GM23338 (cell line): ENCODE measurements around the gene TGDS. TPM values are rescaled to one million over a fixed set of nuclear protein-coding genes. Genes with fewer than 3 reads are reported as not detected.

Experiments used
- ATAC-seq: fragments of 200-7000 bp; cut with Tn5 transposase; 3 replicates; pipeline ENCODE4 v1.9.1; 2020
- DNase-seq: peaks from one replicate; pipeline ENCODE4 v3.0.0-alpha.2; 2015; ENCODE audit warnings: low spot score
- H2AFZ ChIP-seq: fragments of 200-600 bp; sonication (generic); 2 replicates; pipeline ENCODE4 v1.8.0; 2016; ENCODE audit warnings: antibody characterized with exemption, mild to moderate bottlenecking, moderate library complexity
- H3F3A ChIP-seq: fragments of 200-600 bp; sonication (generic); replicated peaks from 2 replicates; pipeline ENCODE4 v1.8.0; 2017; ENCODE audit warnings: antibody characterized with exemption, mixed run types, low read depth
- H3K27ac ChIP-seq: fragments of 200-600 bp; sonication (generic); 2 replicates; pipeline ENCODE4 v1.6.1; 2016; ENCODE audit warnings: low read depth
- H3K27me3 ChIP-seq: fragments of 200-600 bp; sonication (generic); 2 replicates; pipeline ENCODE4 v1.8.0; 2016; ENCODE audit warnings: mild to moderate bottlenecking, mixed run types, moderate library complexity; ENCODE audit not compliant: insufficient read depth
- H3K36me3 ChIP-seq: fragments of 200-600 bp; sonication (generic); 2 replicates; pipeline ENCODE4 v1.8.0; 2016; ENCODE audit warnings: mild to moderate bottlenecking; ENCODE audit not compliant: insufficient read depth
- H3K4me1 ChIP-seq: fragments of 200-600 bp; sonication (generic); 2 replicates; pipeline ENCODE4 v1.8.0; 2016; ENCODE audit warnings: mild to moderate bottlenecking, moderate library complexity; ENCODE audit not compliant: insufficient read depth
- H3K4me2 ChIP-seq: fragments of 200-600 bp; sonication (generic); 2 replicates; pipeline ENCODE4 v1.7.1; 2017; ENCODE audit warnings: mixed run types
- H3K4me3 ChIP-seq: fragments of 200-600 bp; sonication (generic); 2 replicates; pipeline ENCODE4 v1.6.1; 2016; ENCODE audit warnings: mixed run types
- H3K79me2 ChIP-seq: fragments of 200-600 bp; sonication (generic); replicated peaks from 2 replicates; pipeline ENCODE4 v1.8.0; 2017; ENCODE audit warnings: mild to moderate bottlenecking; ENCODE audit not compliant: insufficient read depth
- H3K9me2 ChIP-seq: fragments of 200-600 bp; sonication (generic); 2 replicates; pipeline ENCODE4 v1.8.0; 2017; ENCODE audit not compliant: insufficient read depth
- H4K20me1 ChIP-seq: fragments of 200-600 bp; sonication (generic); replicated peaks from 2 replicates; pipeline ENCODE4 v1.8.0; 2017; ENCODE audit warnings: mild to moderate bottlenecking; ENCODE audit not compliant: insufficient read depth
- H3K27ac Mint-ChIP-seq: 2 replicates; pipeline ENCODE4 v1.8.0; 2020; ENCODE audit warnings: inconsistent platforms, mild to moderate bottlenecking, moderate library complexity, mixed read lengths
- H3K27me3 Mint-ChIP-seq: 3 replicates; pipeline ENCODE4 v1.8.0; 2022; ENCODE audit warnings: low read depth, mild to moderate bottlenecking, moderate library complexity, mixed read lengths, inconsistent platforms; ENCODE audit not compliant: insufficient read depth, poor library complexity
- H3K36me3 Mint-ChIP-seq: 3 replicates; pipeline ENCODE4 v1.8.0; 2021; ENCODE audit warnings: low read depth, mild to moderate bottlenecking, inconsistent platforms, moderate library complexity, mixed read lengths
- H3K4me1 Mint-ChIP-seq: 3 replicates; pipeline ENCODE4 v1.8.0; 2020; ENCODE audit warnings: mild to moderate bottlenecking, inconsistent platforms, mixed read lengths
- H3K4me3 Mint-ChIP-seq: 3 replicates; pipeline ENCODE4 v1.8.0; 2021; ENCODE audit warnings: moderate library complexity, mild to moderate bottlenecking, inconsistent platforms, mixed read lengths
- H3K9me3 Mint-ChIP-seq: 3 replicates; pipeline ENCODE4 v1.8.0; 2020; ENCODE audit warnings: moderate library complexity, mild to moderate bottlenecking, inconsistent platforms, mixed read lengths
- CREB1 ChIP-seq: fragments of 250-450 bp; sonication (Bioruptor Pico); IDR thresholded peaks from 2 replicates; pipeline ENCODE4 v1.5.0; 2020; ENCODE audit warnings: low read depth, mild to moderate bottlenecking, moderate library complexity
- CTCF ChIP-seq, 2 experiments: fragments of 200-600 bp in 1 of 2; sonication (generic) in 1 of 2; conservative IDR thresholded peaks; 2 replicates each; pipeline versions ENCODE4 v1.5.1 to v1.6.1; 2016 to 2017; ENCODE audit warnings: antibody characterized with exemption in 2 of 2, low read depth in 2 of 2, mild to moderate bottlenecking in 2 of 2, moderate library complexity in 1 of 2
- ETS1 ChIP-seq: IDR thresholded peaks from 2 replicates; pipeline ENCODE4 v1.6.1; 2016; ENCODE audit warnings: antibody characterized with exemption
- EZH2 ChIP-seq: fragments of 200-600 bp; sonication (generic); IDR thresholded peaks from one replicate; pipeline ENCODE4 v1.8.0; 2017; ENCODE audit warnings: antibody characterized with exemption, mild to moderate bottlenecking, low read depth; ENCODE audit not compliant: unreplicated experiment
- EZH2phosphoT487 ChIP-seq: fragments of 200-600 bp; sonication (generic); IDR thresholded peaks from one replicate; pipeline ENCODE4 v1.8.1; 2018; ENCODE audit warnings: antibody characterized with exemption; ENCODE audit not compliant: unreplicated experiment
- JUNB ChIP-seq: IDR thresholded peaks from one replicate; pipeline ENCODE4 v1.6.1; 2016; ENCODE audit warnings: antibody characterized with exemption; ENCODE audit not compliant: unreplicated experiment
- NANOG ChIP-seq: IDR thresholded peaks from 2 replicates; pipeline ENCODE4 v1.6.1; 2016; ENCODE audit warnings: antibody characterized with exemption, borderline replicate concordance
- POLR2AphosphoS5 ChIP-seq: IDR thresholded peaks from 2 replicates; pipeline ENCODE4 v1.6.1; 2016; ENCODE audit warnings: antibody characterized with exemption, low read depth
- STAT1 ChIP-seq: IDR thresholded peaks from one replicate; pipeline ENCODE4 v1.6.1; 2016; ENCODE audit warnings: antibody characterized with exemption; ENCODE audit not compliant: unreplicated experiment
- ZNF114 ChIP-seq: fragments of 250-450 bp; sonication (Bioruptor Pico); IDR thresholded peaks from 2 replicates; pipeline ENCODE4 v1.5.0; 2020; ENCODE audit warnings: mild to moderate bottlenecking, moderate library complexity
- ZNF331 ChIP-seq: fragments of 250-450 bp; sonication (Bioruptor Pico); IDR thresholded peaks from 2 replicates; pipeline ENCODE4 v1.5.0; 2020; ENCODE audit warnings: low read depth, mild to moderate bottlenecking, moderate library complexity
- long read RNA-seq: library from polyadenylated mRNA; unstranded; transcript quantifications from one replicate; pipeline ENCODE4 v2.0.0, GENCODE V29; 2020; ENCODE audit not compliant: unreplicated experiment
- polyA plus RNA-seq: library from polyadenylated mRNA; unstranded; fragments of >200 nt; fragmentation: Nextera tagmentation; extraction: Ambion mirVana; gene quantifications from 2 replicates; pipeline ENCODE4 v1.2.1, GENCODE V29; 2016
- total RNA-seq: library from RNA; depleted of rRNA; stranded (reverse); fragments of >200 nt; shearing (Covaris generic); gene quantifications from 2 replicates; pipeline ENCODE4 v1.2.3, GENCODE V29; 2014; rRNA removed
- TF ChIP-seq, protein P1 (sequence below): fragments of 250-450 bp; sonication (Bioruptor Pico); IDR thresholded peaks from 2 replicates; pipeline ENCODE4 v1.5.0; 2020; ENCODE audit warnings: mild to moderate bottlenecking, moderate library complexity
- TF ChIP-seq, protein P2 (sequence below): IDR thresholded peaks from one replicate; pipeline ENCODE4 v1.6.1; 2018; ENCODE audit warnings: antibody characterized with exemption; ENCODE audit not compliant: unreplicated experiment

The TGDS gene
- 19.6 and 23.9 TPM in 2 replicates for total RNA-seq
- polyA plus RNA-seq: 18.1 and 18.4 TPM in 2 replicates
- long read RNA-seq, partial matches to known transcripts: 4 of 16 reads
- long read RNA-seq, other reads (novel, unspliced or antisense): 9 of 16 reads

DNA sequence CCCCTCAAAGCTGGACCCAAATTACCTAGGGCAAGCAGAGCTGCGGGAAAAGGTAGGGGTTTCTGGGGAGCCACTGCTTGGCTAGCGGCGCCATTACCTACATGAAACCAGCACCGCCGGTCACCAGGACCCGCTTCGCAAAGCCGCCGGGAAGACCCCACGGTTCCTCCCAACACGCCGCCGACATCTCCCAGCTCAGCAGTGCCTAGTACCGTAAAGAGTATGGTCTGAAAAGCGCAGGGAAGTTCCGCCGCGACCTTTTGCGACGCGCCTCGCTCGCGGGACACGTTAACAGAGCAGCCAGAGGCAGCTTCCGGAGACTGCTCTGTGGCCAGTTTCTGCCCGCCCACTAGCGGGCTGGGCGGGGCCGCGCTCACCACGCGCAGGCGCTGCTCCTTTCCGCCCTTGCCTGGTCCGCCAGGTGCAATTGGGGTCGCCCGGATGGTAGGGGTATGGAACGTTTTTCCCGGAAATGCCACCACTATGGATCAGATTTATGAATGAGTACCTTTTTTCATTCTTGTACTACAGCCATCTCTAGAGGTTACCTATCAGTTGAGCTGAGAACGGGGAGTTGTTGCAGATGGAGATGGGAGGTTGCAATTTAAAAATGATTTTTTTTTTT, at the start of gene TGDS:
Gene TGDS, minus strand, starts transcription at position 203 of the 625 bp plus-strand sequence. Its CDS starts 16 bp downstream, at position 187.
- Histone ChIP-seq H2AFZ (peak within 1 kb of the TSS; percentile 86), H3K4me2 (peak within 1 kb of the TSS; percentile 94), H3F3A (no peaks in the 10 kb centered on the region), H3K27ac (peak within 1 kb of the TSS; percentile 89), H4K20me1 (no peaks in the 10 kb centered on the region), H3K4me3 (peak within 1 kb of the TSS; percentile 94), H3K27me3 (peaks cover 13% of the 10 kb centered on the region), H3K4me1 (peaks cover 10% of the 10 kb centered on the region), H3K36me3 (peaks cover 15% of the 10 kb centered on the region; the same call in 1 of the 2 replicates), H3K79me2 (peaks cover 34% of the 10 kb centered on the region), H3K9me2 (no peaks in the 10 kb centered on the region)
- Mint-ChIP-seq H3K36me3 (peaks cover 22% of the 10 kb centered on the region), H3K4me3 (peak within 1 kb of the TSS; percentile 96), H3K9me3 (peaks cover 14% of the 10 kb centered on the region), H3K4me1 (peaks cover 15% of the 10 kb centered on the region), H3K27ac (peak within 1 kb of the TSS; percentile 87), H3K27me3 (peaks cover 15% of the 10 kb centered on the region)
- DNase-seq (peak; percentile 97), ATAC-seq (peak; percentile 98)
- no peak for TF ChIP-seq NANOG
- TF ChIP-seq STAT1: no peak
- peak; percentile 69 for TF ChIP-seq ETS1
- TF ChIP-seq CTCF (conservative IDR thresholded peaks at IDR 0.05; ENCODE audit: low read depth in 2 of 2): no peak
- TF ChIP-seq ZNF331 (CRISPR knock-in tag): no peak
- TF ChIP-seq, protein P1, sequence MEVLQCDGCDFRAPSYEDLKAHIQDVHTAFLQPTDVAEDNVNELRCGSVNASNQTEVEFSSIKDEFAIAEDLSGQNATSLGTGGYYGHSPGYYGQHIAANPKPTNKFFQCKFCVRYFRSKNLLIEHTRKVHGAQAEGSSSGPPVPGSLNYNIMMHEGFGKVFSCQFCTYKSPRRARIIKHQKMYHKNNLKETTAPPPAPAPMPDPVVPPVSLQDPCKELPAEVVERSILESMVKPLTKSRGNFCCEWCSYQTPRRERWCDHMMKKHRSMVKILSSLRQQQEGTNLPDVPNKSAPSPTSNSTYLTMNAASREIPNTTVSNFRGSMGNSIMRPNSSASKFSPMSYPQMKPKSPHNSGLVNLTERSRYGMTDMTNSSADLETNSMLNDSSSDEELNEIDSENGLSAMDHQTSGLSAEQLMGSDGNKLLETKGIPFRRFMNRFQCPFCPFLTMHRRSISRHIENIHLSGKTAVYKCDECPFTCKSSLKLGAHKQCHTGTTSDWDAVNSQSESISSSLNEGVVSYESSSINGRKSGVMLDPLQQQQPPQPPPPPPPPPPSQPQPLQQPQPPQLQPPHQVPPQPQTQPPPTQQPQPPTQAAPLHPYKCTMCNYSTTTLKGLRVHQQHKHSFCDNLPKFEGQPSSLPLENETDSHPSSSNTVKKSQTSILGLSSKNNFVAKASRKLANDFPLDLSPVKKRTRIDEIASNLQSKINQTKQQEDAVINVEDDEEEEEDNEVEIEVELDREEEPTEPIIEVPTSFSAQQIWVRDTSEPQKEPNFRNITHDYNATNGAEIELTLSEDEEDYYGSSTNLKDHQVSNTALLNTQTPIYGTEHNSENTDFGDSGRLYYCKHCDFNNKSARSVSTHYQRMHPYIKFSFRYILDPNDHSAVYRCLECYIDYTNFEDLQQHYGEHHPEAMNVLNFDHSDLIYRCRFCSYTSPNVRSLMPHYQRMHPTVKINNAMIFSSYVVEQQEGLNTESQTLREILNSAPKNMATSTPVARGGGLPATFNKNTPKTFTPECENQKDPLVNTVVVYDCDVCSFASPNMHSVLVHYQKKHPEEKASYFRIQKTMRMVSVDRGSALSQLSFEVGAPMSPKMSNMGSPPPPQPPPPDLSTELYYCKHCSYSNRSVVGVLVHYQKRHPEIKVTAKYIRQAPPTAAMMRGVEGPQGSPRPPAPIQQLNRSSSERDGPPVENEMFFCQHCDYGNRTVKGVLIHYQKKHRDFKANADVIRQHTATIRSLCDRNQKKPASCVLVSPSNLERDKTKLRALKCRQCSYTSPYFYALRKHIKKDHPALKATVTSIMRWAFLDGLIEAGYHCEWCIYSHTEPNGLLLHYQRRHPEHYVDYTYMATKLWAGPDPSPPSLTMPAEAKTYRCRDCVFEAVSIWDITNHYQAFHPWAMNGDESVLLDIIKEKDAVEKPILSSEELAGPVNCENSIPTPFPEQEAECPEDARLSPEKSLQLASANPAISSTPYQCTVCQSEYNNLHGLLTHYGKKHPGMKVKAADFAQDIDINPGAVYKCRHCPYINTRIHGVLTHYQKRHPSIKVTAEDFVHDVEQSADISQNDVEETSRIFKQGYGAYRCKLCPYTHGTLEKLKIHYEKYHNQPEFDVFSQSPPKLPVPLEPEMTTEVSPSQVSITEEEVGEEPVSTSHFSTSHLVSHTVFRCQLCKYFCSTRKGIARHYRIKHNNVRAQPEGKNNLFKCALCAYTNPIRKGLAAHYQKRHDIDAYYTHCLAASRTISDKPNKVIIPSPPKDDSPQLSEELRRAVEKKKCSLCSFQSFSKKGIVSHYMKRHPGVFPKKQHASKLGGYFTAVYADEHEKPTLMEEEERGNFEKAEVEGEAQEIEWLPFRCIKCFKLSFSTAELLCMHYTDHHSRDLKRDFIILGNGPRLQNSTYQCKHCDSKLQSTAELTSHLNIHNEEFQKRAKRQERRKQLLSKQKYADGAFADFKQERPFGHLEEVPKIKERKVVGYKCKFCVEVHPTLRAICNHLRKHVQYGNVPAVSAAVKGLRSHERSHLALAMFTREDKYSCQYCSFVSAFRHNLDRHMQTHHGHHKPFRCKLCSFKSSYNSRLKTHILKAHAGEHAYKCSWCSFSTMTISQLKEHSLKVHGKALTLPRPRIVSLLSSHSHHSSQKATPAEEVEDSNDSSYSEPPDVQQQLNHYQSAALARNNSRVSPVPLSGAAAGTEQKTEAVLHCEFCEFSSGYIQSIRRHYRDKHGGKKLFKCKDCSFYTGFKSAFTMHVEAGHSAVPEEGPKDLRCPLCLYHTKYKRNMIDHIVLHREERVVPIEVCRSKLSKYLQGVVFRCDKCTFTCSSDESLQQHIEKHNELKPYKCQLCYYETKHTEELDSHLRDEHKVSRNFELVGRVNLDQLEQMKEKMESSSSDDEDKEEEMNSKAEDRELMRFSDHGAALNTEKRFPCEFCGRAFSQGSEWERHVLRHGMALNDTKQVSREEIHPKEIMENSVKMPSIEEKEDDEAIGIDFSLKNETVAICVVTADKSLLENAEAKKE (CRISPR knock-in tag): no peak
- TF ChIP-seq ZNF114 (CRISPR knock-in tag): no peak
- no peak for TF ChIP-seq EZH2
- TF ChIP-seq CREB1 (CRISPR knock-in tag): 0 out of 2 replicates have a peak, but pooled peaks have one; percentile 27
- no peak for TF ChIP-seq EZH2phosphoT487
- TF ChIP-seq POLR2AphosphoS5: peak; percentile 97
- TF ChIP-seq JUNB: no peak
- TF ChIP-seq, protein P2, sequence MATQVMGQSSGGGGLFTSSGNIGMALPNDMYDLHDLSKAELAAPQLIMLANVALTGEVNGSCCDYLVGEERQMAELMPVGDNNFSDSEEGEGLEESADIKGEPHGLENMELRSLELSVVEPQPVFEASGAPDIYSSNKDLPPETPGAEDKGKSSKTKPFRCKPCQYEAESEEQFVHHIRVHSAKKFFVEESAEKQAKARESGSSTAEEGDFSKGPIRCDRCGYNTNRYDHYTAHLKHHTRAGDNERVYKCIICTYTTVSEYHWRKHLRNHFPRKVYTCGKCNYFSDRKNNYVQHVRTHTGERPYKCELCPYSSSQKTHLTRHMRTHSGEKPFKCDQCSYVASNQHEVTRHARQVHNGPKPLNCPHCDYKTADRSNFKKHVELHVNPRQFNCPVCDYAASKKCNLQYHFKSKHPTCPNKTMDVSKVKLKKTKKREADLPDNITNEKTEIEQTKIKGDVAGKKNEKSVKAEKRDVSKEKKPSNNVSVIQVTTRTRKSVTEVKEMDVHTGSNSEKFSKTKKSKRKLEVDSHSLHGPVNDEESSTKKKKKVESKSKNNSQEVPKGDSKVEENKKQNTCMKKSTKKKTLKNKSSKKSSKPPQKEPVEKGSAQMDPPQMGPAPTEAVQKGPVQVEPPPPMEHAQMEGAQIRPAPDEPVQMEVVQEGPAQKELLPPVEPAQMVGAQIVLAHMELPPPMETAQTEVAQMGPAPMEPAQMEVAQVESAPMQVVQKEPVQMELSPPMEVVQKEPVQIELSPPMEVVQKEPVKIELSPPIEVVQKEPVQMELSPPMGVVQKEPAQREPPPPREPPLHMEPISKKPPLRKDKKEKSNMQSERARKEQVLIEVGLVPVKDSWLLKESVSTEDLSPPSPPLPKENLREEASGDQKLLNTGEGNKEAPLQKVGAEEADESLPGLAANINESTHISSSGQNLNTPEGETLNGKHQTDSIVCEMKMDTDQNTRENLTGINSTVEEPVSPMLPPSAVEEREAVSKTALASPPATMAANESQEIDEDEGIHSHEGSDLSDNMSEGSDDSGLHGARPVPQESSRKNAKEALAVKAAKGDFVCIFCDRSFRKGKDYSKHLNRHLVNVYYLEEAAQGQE: no peak
